Tibial nerve (tissue), 4 donors: Measurements from ENCODE around the gene FAM184A. TPM values are rescaled to one million over a fixed set of nuclear protein-coding genes. Genes with fewer than 3 reads are reported as not detected.

ENCODE experiments used
- DNase-seq, 2 donors: peaks; one replicate each; pipeline ENCODE4 v3.0.0-alpha.2; 2019; ENCODE audit warnings: low spot score in 2 of 2
- H3K27ac ChIP-seq, 4 donors: fragments of 200-600 bp; sonication (generic) in 3 of 4; one replicate each; pipeline ENCODE4 v1.5.1; 2017 to 2019; ENCODE audit warnings: mild to moderate bottlenecking in 1 of 4
- H3K27me3 ChIP-seq, 2 donors: fragments of 200-600 bp; sonication (generic) in 1 of 2; one replicate each; pipeline versions ENCODE4 v1.5.1 to v1.6.0; 2017 to 2019
- H3K36me3 ChIP-seq, 3 donors: fragments of 200-600 bp; sonication (generic); one replicate each; pipeline ENCODE4 v1.5.1; 2018 to 2019
- H3K4me1 ChIP-seq, 4 donors: fragments of 200-600 bp; sonication (generic) in 3 of 4; one replicate each; pipeline ENCODE4 v1.5.1; 2017 to 2019
- H3K4me3 ChIP-seq, 4 donors: fragments of 200-600 bp; sonication (generic) in 3 of 4; one replicate each; pipeline ENCODE4 v1.5.1; 2017 to 2019; ENCODE audit warnings: mild to moderate bottlenecking in 1 of 4, moderate library complexity in 1 of 4
- H3K9me3 ChIP-seq, 4 donors: fragments of 200-600 bp; sonication (generic) in 3 of 4; one replicate each; pipeline ENCODE4 v1.5.1; 2017 to 2019
- EP300 ChIP-seq, 2 donors: sonication (generic); formaldehyde crosslinking; IDR thresholded peaks; one replicate each; pipeline ENCODE4 v1.6.1; 2017; ENCODE audit warnings: antibody characterized with exemption in 2 of 2, mild to moderate bottlenecking in 1 of 2
- POLR2A ChIP-seq, 2 donors: fragments of 450-650 bp; IDR thresholded peaks; one replicate each; pipeline ENCODE4 v1.6.1; 2017; ENCODE audit warnings: antibody characterized with exemption in 2 of 2, mild to moderate bottlenecking in 2 of 2, moderate library complexity in 2 of 2
- WGBS, 2 donors: methylation state at CpG; one replicate each; pipeline ENCODE4 v1.1.5; 2018; 5-methylcytosine and 5-hydroxymethylcytosine counted together
- total RNA-seq, 4 donors: library from RNA; depleted of rRNA; stranded (reverse); fragments of >200 nt; gene quantifications; one replicate each; pipeline ENCODE4 v1.1.0, GENCODE V29; 2016
- TF ChIP-seq, protein P1 (sequence below), 5 experiments: fragments of 200-600 bp in 3 of 5; fragments of 450-650 bp in 2 of 5; sonication (generic) in 3 of 5; IDR thresholded peaks; one replicate each; pipeline ENCODE4 v1.5.1; 2016 to 2019; ENCODE audit warnings: antibody characterized with exemption in 5 of 5, mild to moderate bottlenecking in 3 of 5, moderate library complexity in 2 of 5

FAM184A gene
- total RNA-seq, 4 donors from 2014 or later = 3.6 to 11.2 (median 8.3) TPM

DNA sequence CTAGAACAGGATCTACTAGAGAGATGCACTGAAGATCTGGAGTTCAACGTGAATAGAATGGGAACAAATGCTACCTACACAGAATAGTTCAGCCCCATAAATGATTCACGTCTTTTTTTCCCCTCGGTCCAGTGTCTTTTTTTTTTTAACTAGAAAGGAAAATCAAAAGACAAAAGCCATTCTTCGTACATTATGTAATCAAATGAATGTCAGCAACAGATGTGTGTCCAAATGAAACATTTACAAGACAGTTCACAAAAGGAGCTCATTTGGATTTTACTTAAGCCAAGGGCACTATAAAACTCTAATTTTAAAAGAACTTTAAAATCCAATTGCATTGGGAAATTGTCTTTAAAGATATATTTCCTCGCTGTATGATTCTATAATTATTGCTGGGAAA is 42.4 kb downstream of the FAM184A start:
- peaks cover 0 to 15% (median 0%) of the 10 kb centered on the region in 4 donors for H3K4me1 ChIP-seq
- no peaks in the 10 kb centered on the region for H3K9me3 ChIP-seq
- H3K27ac ChIP-seq = no peak overlapping the region
- no peaks in the 10 kb centered on the region for H3K36me3 ChIP-seq
- H3K27me3 ChIP-seq = no peaks in the 10 kb centered on the region
- DNase-seq = no peak
- 51 to 57% methylated on average over 5 of the region's 5 CpGs for WGBS, 2 donors
- no peak overlapping the region for H3K4me3 ChIP-seq
- TF ChIP-seq, protein P1, sequence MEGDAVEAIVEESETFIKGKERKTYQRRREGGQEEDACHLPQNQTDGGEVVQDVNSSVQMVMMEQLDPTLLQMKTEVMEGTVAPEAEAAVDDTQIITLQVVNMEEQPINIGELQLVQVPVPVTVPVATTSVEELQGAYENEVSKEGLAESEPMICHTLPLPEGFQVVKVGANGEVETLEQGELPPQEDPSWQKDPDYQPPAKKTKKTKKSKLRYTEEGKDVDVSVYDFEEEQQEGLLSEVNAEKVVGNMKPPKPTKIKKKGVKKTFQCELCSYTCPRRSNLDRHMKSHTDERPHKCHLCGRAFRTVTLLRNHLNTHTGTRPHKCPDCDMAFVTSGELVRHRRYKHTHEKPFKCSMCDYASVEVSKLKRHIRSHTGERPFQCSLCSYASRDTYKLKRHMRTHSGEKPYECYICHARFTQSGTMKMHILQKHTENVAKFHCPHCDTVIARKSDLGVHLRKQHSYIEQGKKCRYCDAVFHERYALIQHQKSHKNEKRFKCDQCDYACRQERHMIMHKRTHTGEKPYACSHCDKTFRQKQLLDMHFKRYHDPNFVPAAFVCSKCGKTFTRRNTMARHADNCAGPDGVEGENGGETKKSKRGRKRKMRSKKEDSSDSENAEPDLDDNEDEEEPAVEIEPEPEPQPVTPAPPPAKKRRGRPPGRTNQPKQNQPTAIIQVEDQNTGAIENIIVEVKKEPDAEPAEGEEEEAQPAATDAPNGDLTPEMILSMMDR (IDR thresholded peaks at IDR 0.05) = no peak
- no peak for TF ChIP-seq EP300 (IDR thresholded peaks at IDR 0.05)
- no peak for TF ChIP-seq POLR2A (IDR thresholded peaks at IDR 0.05)

DNA sequence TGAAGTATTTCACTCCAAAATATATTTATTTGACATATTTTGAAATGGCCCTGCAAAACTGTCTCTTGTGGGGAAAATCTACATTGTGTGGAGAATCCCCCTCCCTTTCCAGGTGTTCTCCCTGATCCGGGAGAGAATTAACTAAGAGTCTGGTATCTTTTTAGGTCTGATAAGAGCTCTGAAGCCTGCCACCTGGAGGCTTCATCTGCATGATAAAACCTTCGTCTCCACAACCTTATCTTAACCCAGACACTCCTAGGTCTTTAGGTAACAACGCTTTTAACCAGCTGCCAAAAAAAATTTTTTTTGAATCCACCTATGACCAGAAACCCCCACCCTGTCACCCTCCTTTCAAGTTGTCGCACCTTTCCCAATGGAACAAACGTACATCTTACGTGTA is 43.0 kb downstream of the FAM184A start:
- DNase-seq = no peak
- no peak overlapping the region for H3K27ac ChIP-seq
- no peaks in the 10 kb centered on the region for H3K9me3 ChIP-seq
- H3K27me3 ChIP-seq = no peaks in the 10 kb centered on the region
- H3K36me3 ChIP-seq = no peaks in the 10 kb centered on the region
- TF ChIP-seq EP300 (IDR thresholded peaks at IDR 0.05) = no peak
- TF ChIP-seq POLR2A (IDR thresholded peaks at IDR 0.05) = no peak
- TF ChIP-seq, protein P1 (IDR thresholded peaks at IDR 0.05) = no peak
- no peak overlapping the region for H3K4me3 ChIP-seq
- H3K4me1 ChIP-seq = peaks cover 0 to 15% (median 0%) of the 10 kb centered on the region in 4 donors
- 68 to 75% methylated on average over 6 of the region's 6 CpGs for WGBS, 2 donors

DNA sequence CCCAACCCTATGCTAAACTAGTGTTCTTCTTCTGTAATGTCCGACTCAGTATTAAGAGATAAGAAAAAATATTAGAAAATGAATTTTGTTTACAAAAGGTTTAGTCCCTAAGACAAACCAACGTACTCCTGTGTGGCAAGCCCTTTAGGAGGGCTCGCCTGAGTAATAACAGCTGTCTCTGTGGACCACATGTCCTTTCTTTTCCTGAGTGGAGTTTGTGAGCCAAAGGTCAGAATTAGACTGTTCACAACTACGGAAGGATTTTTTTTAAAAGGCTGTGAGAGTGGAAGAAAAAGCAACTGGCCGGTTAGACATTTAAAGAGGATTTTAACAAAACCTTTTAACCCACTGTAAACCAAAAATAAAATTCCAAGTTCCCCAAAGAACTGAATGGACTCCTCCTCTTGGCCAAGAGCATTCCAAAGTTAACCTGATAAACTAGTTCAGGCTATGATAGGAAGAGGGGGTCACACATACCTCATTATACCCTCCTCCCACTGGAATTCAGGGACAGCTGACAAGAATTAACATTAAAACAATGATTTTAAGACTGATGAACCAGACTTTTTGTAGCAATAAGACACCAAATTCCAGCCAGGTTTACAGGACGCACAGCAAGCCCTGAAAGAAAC is 43.5 kb downstream of the FAM184A start:
- DNase-seq = no peak
- Histone ChIP-seq H3K27me3 (no peaks in the 10 kb centered on the region), H3K4me1 (peaks cover 0 to 15% (median 0%) of the 10 kb centered on the region in 4 donors), H3K9me3 (no peaks in the 10 kb centered on the region), H3K4me3 (no peak overlapping the region), H3K36me3 (no peaks in the 10 kb centered on the region), H3K27ac (peak overlapping the region in 1 of 4 donors; percentile 6)
- TF ChIP-seq POLR2A (IDR thresholded peaks at IDR 0.05) (no peak), EP300 (IDR thresholded peaks at IDR 0.05) (peak in 1 of 2 donors; percentile 23)
- TF ChIP-seq, protein P1 (IDR thresholded peaks at IDR 0.05) = no peak
- 34 to 41% methylated on average over 6 of the region's 6 CpGs for WGBS, 2 donors

DNA sequence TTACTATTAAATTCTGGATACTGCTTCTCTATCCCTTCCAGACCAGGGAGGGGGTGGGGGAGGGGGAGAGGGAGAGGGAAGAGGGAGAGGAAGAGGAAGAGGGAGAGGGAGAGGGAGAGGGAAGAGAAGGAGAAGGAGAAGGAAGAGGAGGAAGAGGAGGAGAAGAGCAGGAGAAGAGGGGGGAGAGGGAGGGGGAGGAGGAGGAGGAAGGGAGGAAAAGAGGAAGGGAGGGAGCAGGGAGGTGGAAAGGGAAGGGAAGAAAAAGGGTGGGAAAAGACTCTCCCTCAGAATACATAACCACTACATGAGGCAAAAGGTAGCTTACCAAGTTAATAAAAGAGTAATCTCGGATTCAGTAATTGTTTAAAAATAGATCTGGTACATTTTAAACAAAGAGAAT is 46.0 kb downstream of the FAM184A start:
- no peak for TF ChIP-seq POLR2A (IDR thresholded peaks at IDR 0.05)
- TF ChIP-seq, protein P1 (IDR thresholded peaks at IDR 0.05) = no peak
- no peak for TF ChIP-seq EP300 (IDR thresholded peaks at IDR 0.05)
- H3K4me1 ChIP-seq = peaks cover 0 to 15% (median 0%) of the 10 kb centered on the region in 4 donors
- no peaks in the 10 kb centered on the region for H3K9me3 ChIP-seq
- H3K27ac ChIP-seq = no peak overlapping the region
- DNase-seq = no peak
- H3K27me3 ChIP-seq = no peaks in the 10 kb centered on the region
- H3K4me3 ChIP-seq = no peak overlapping the region
- H3K36me3 ChIP-seq = no peaks in the 10 kb centered on the region
- 49 to 54% methylated on average over 1 of the region's 1 CpG for WGBS, 2 donors

DNA sequence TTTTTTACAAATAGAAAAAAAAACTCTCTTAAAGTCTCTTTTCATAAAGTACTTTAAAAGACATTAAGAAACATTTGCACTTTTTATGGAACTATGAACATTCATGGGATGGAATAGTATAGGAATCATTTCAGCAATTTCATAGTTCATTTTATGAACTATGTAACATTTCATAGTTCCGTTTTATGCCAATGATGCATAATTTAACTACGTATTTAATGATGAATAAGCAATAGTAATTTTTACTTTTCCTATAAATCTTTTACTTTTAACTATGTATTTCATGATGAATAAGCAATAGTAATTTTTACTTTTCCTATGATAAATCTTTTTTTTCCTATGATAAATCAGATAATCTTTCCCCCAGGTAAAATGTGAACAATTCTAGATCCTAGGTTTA is 47.7 kb downstream of the FAM184A start:
- Histone ChIP-seq H3K4me3 (no peak overlapping the region), H3K4me1 (peaks cover 0 to 7% (median 0%) of the 10 kb centered on the region in 4 donors), H3K36me3 (no peaks in the 10 kb centered on the region), H3K9me3 (no peaks in the 10 kb centered on the region), H3K27me3 (no peaks in the 10 kb centered on the region), H3K27ac (no peak overlapping the region)
- no peak for DNase-seq
- TF ChIP-seq, protein P1 (IDR thresholded peaks at IDR 0.05) = no peak
- TF ChIP-seq EP300 (IDR thresholded peaks at IDR 0.05) = no peak
- TF ChIP-seq POLR2A (IDR thresholded peaks at IDR 0.05) = no peak
- 90 to 91% methylated on average over 2 of the region's 2 CpGs for WGBS, 2 donors
